Upper lobe of left lung (tissue), 6 donors: Measurements from ENCODE around the gene SCN10A. TPM values are rescaled to one million over a fixed set of nuclear protein-coding genes. Genes with fewer than 3 reads are reported as not detected.

Source experiments
- ATAC-seq, 2 donors: fragments of 200-7000 bp; cut with Tn5 transposase; one replicate each; pipeline ENCODE4 v1.9.1; 2022; ENCODE audit warnings: mild to moderate bottlenecking in 2 of 2, moderate library complexity in 2 of 2; ENCODE audit not compliant: low FRiP score in 2 of 2
- DNase-seq, 2 donors: peaks; one replicate each; pipeline ENCODE4 v3.0.0-alpha.2; 2019 to 2020
- H3K27ac ChIP-seq, 4 donors: fragments of 200-600 bp; sonication (generic); one replicate each; pipeline ENCODE4 v1.5.1; 2016 to 2019
- H3K27me3 ChIP-seq, 4 donors: fragments of 200-600 bp; sonication (generic); one replicate each; pipeline ENCODE4 v1.5.1; 2017 to 2019
- H3K36me3 ChIP-seq, 4 donors: fragments of 200-600 bp; sonication (generic); one replicate each; pipeline ENCODE4 v1.5.1; 2016 to 2019
- H3K4me1 ChIP-seq, 4 donors: fragments of 200-600 bp; sonication (generic); one replicate each; pipeline ENCODE4 v1.5.1; 2018 to 2019
- H3K4me3 ChIP-seq, 4 donors: fragments of 200-600 bp; sonication (generic); one replicate each; pipeline ENCODE4 v1.5.1; 2017 to 2019; ENCODE audit warnings: mild to moderate bottlenecking in 2 of 4, moderate library complexity in 1 of 4
- H3K9me3 ChIP-seq, 4 donors: fragments of 200-600 bp; sonication (generic); one replicate each; pipeline ENCODE4 v1.5.1; 2018 to 2019
- CTCF ChIP-seq, 6 experiments: fragments of 450-650 bp in 4 of 6; fragments of 200-600 bp in 2 of 6; sonication (generic) in 2 of 6; IDR thresholded peaks; one replicate each; pipeline ENCODE4 v1.5.1; 2016 to 2019; ENCODE audit warnings: antibody characterized with exemption in 6 of 6
- EP300 ChIP-seq, 4 donors: sonication (generic); formaldehyde crosslinking; IDR thresholded peaks; one replicate each; pipeline ENCODE4 v1.5.1; 2017; ENCODE audit warnings: antibody characterized with exemption in 4 of 4, control low read depth in 2 of 4
- POLR2A ChIP-seq, 4 donors: fragments of 450-650 bp; IDR thresholded peaks; one replicate each; pipeline ENCODE4 v1.5.1; 2016 to 2017; ENCODE audit warnings: antibody characterized with exemption in 4 of 4, mild to moderate bottlenecking in 2 of 4
- POLR2AphosphoS5 ChIP-seq, 2 donors: sonication (generic); formaldehyde crosslinking; IDR thresholded peaks; one replicate each; pipeline ENCODE4 v1.5.1; 2017; ENCODE audit warnings: antibody characterized with exemption in 2 of 2
- WGBS, 2 donors: methylation state at CpG; one replicate each; pipeline ENCODE4 v1.1.5; 2017 to 2018; 5-methylcytosine and 5-hydroxymethylcytosine counted together
- total RNA-seq, 6 donors: library from RNA; depleted of rRNA in 4 of 6; stranded (reverse); fragments of >200 nt in 4 of 6; gene quantifications; one replicate each; pipeline versions ENCODE4 v1.1.0 to v1.2.1, GENCODE V29; 2016 to 2021
- donor health status: DM: no; HTN: no; CAD: no; lungs with moderate emphysema.
- donor health status: DM: no; HTN: yes; CAD: no; lungs with severe emphysema.

SCN10A gene
- total RNA-seq, 6 donors from 2014 or later = not detected

DNA sequence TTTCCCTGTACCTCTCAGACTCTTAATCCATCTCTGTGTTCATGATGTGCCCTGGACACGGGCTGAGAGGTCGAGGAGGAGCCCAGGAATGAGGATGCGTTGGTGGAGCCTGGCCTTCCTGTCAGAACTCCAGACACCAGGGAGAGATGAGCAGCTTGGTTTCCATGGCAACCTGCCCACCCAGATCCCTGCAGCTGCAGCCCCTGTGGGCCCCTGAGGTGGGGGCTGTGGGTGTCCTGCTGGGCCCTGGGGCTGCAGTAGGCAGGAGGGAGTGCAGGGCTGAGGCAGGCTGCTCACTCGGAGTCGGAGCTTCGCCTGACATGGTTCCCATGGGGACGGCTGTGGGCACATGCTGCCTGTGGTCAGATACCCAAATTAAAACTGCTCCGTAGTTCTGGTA is 7.7 kb upstream of the SCN10A start:
- Histone ChIP-seq H3K36me3 (no peaks in the 10 kb centered on the region), H3K4me3 (no peak overlapping the region), H3K27me3 (no peaks in the 10 kb centered on the region), H3K27ac (no peak overlapping the region), H3K4me1 (no peaks in the 10 kb centered on the region), H3K9me3 (no peaks in the 10 kb centered on the region)
- WGBS, 2 donors = 56 to 85% methylated on average over 7 to 8 of the region's 8 CpGs
- DNase-seq = peak in 1 of 2 donors; percentile 34
- TF ChIP-seq POLR2AphosphoS5 (IDR thresholded peaks at IDR 0.05) = no peak
- TF ChIP-seq CTCF (IDR thresholded peaks at IDR 0.05) = no peak
- no peak for TF ChIP-seq EP300 (IDR thresholded peaks at IDR 0.05)
- TF ChIP-seq POLR2A (IDR thresholded peaks at IDR 0.05) = no peak
- ATAC-seq = no peak

DNA sequence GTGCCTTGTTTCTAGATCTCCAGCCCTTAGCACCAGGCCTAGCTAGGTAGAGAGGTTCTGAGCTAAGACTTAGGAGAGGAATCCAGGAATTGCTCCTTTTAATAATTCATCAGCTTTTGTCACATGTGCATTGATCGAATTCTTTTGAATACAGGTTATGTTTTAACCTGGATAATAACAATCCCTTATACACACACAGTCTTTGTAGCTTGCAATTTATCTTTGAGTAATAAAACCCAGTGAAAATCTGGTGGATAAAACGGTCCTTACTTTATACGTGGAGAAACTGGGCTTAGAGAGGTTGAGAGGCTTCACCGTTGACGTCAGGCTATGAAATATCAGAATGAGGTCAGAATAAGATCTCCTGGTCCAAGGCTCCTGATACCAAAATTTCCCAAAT is 7.2 kb upstream of the SCN10A start:
- no peaks in the 10 kb centered on the region for H3K27me3 ChIP-seq
- no peak for ATAC-seq
- H3K36me3 ChIP-seq = no peaks in the 10 kb centered on the region
- no peaks in the 10 kb centered on the region for H3K9me3 ChIP-seq
- no peak overlapping the region for H3K27ac ChIP-seq
- WGBS, 2 donors = 79 to 88% methylated on average over 5 of the region's 5 CpGs
- TF ChIP-seq CTCF (IDR thresholded peaks at IDR 0.05) (no peak), POLR2A (IDR thresholded peaks at IDR 0.05) (no peak), EP300 (IDR thresholded peaks at IDR 0.05) (no peak), POLR2AphosphoS5 (IDR thresholded peaks at IDR 0.05) (no peak)
- no peak for DNase-seq
- no peak overlapping the region for H3K4me3 ChIP-seq
- no peaks in the 10 kb centered on the region for H3K4me1 ChIP-seq

DNA sequence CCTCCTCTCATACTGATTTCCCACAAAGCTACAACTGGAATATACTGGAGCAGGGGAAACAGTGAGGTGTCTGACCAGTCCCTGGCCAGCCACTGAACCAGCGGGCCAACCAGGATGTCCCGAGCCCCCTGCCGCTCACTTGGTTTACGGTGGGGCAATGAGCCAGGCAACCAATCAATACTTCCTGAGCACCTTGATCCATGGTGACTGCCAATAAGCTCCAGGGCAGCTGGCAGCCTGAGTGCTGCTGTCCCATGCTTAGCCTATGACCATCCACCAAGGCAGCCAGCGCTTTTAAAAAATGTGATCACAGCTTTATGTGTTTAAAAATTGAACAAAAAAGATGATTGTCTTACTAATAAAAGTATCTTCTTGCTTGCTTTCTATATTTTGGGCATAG is 4.2 kb downstream of the SCN10A start:
- WGBS, 2 donors = 83 to 93% methylated on average over 5 of the region's 5 CpGs

DNA sequence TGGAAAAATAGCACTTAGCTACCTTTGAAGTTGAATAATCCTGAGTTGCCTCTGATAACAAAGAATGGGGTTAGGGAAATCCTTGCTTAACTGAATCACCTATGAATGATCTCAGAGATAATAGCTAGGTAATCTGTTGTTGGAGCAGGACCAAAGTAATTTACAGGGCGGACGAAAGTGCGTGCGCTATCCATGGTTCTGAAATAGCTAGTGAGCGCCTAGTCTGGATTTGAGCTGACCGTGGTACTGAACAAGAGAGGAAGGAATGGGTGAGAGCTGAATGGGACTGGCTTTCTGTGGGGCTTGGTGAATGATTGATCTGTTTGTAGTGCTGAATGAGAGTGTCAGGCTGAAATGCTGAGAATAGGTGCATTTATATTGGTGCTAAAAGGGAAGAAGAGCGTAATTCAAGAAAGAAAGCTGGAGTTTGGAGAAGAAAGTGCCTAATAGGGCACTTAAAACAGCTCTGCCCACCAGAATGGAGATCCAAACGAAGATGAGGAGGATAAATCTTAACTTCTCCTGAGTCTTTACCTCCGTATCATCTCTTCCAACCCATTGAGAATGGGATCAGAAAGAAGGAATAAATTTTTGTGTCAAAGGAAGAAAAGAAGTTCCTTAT is 10.1 kb downstream of the SCN10A start:
- WGBS, 2 donors = 12 to 14% methylated on average over 9 of the region's 9 CpGs
- Histone ChIP-seq H3K27me3 (no peaks in the 10 kb centered on the region), H3K4me3 (no peak overlapping the region), H3K9me3 (no peaks in the 10 kb centered on the region), H3K36me3 (no peaks in the 10 kb centered on the region), H3K27ac (no peak overlapping the region), H3K4me1 (no peaks in the 10 kb centered on the region)
- no peak for TF ChIP-seq CTCF (IDR thresholded peaks at IDR 0.05)
- TF ChIP-seq POLR2A (IDR thresholded peaks at IDR 0.05) = no peak
- TF ChIP-seq EP300 (IDR thresholded peaks at IDR 0.05) = no peak
- TF ChIP-seq POLR2AphosphoS5 (IDR thresholded peaks at IDR 0.05) = no peak
- DNase-seq (no peak), ATAC-seq (peak in 1 of 2 donors; percentile 56)

More for the DNA sequence above, 4.2 kb downstream of the SCN10A start:
- Histone ChIP-seq H3K4me3 (no peak overlapping the region), H3K36me3 (no peaks in the 10 kb centered on the region), H3K9me3 (no peaks in the 10 kb centered on the region), H3K4me1 (no peaks in the 10 kb centered on the region), H3K27ac (no peak overlapping the region), H3K27me3 (no peaks in the 10 kb centered on the region)
- DNase-seq = peak in 1 of 2 donors; percentile 20
- TF ChIP-seq POLR2A (IDR thresholded peaks at IDR 0.05) (no peak), POLR2AphosphoS5 (IDR thresholded peaks at IDR 0.05) (no peak), EP300 (IDR thresholded peaks at IDR 0.05) (no peak), CTCF (IDR thresholded peaks at IDR 0.05) (no peak)
- ATAC-seq = no peak

DNA sequence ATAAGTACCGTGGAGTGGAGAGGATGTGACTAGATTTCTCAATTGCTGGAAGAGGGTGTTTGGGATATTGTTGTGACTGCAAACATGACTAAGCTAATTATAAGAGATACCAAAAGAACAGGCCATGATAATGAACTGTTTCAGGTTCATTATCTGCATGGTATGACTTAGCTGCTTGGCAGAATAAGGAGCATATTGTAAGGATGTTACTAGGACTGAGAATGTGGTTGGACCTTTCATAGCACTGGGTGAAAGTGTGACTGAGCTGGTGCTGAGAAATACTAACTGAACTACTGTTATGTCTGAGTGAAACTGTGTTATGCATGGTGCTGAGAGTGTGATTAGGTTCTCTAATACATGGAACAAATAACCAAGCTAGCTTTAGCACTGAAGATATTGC is 11.0 kb downstream of the SCN10A start:
- TF ChIP-seq POLR2A (IDR thresholded peaks at IDR 0.05) (no peak), POLR2AphosphoS5 (IDR thresholded peaks at IDR 0.05) (no peak), EP300 (IDR thresholded peaks at IDR 0.05) (no peak), CTCF (IDR thresholded peaks at IDR 0.05) (no peak)
- DNase-seq (no peak), ATAC-seq (no peak)
- WGBS, 2 donors = 73 to 82% methylated on average over 1 of the region's 1 CpG
- Histone ChIP-seq H3K27me3 (no peaks in the 10 kb centered on the region), H3K27ac (no peak overlapping the region), H3K36me3 (no peaks in the 10 kb centered on the region), H3K9me3 (no peaks in the 10 kb centered on the region), H3K4me1 (no peaks in the 10 kb centered on the region), H3K4me3 (no peak overlapping the region)
